Tibial artery (tissue), 4 donors: ENCODE measurements around the gene NRCAM.

Experiments used
- DNase-seq, 2 donors: peaks; one replicate each; pipeline ENCODE4 v3.0.0-alpha.2; 2019
- H3K27ac ChIP-seq, 2 donors: fragments of 200-600 bp; sonication (generic) in 1 of 2; 1 replicate in 1 of 2; 2 replicates in 1 of 2; pipeline ENCODE4 v1.5.1; 2018 to 2019; ENCODE audit warnings: mild to moderate bottlenecking in 1 of 2
- H3K27me3 ChIP-seq, 2 donors: fragments of 200-600 bp; sonication (generic) in 1 of 2; one replicate each; pipeline versions ENCODE4 v1.5.1 to v1.6.0; 2016 to 2019
- H3K36me3 ChIP-seq, 3 donors: fragments of 200-600 bp; sonication (generic) in 2 of 3; one replicate each; pipeline ENCODE4 v1.5.1; 2016 to 2019; ENCODE audit warnings: mild to moderate bottlenecking in 2 of 3
- H3K4me1 ChIP-seq, 4 donors: fragments of 200-600 bp; sonication (generic) in 2 of 4; 1 replicate in 3 of 4; 2 replicates in 1 of 4; pipeline ENCODE4 v1.5.1; 2016 to 2019
- H3K4me3 ChIP-seq, 2 donors: fragments of 200-600 bp; sonication (generic) in 1 of 2; 1 replicate in 1 of 2; 2 replicates in 1 of 2; pipeline ENCODE4 v1.5.1; 2018 to 2019; ENCODE audit warnings: mild to moderate bottlenecking in 2 of 2
- H3K9me3 ChIP-seq, 3 donors: fragments of 200-600 bp; sonication (generic) in 1 of 3; one replicate each; pipeline ENCODE4 v1.5.1; 2016 to 2019
- intact Hi-C: fragments of 100-400 bp; cut with DNase I; formaldehyde crosslinking; loops from one replicate; pipeline ENCODE4 v1.15.0; 2023; ENCODE audit warnings: low total_unique reads
- TF ChIP-seq, protein P1 (sequence below), 2 experiments: fragments of 200-600 bp in 1 of 2; fragments of 450-650 bp in 1 of 2; IDR thresholded peaks; one replicate each; pipeline ENCODE4 v1.5.1; 2017 to 2019; ENCODE audit warnings: antibody characterized with exemption in 2 of 2, mild to moderate bottlenecking in 1 of 2, moderate library complexity in 1 of 2

The NRCAM gene

DNA sequence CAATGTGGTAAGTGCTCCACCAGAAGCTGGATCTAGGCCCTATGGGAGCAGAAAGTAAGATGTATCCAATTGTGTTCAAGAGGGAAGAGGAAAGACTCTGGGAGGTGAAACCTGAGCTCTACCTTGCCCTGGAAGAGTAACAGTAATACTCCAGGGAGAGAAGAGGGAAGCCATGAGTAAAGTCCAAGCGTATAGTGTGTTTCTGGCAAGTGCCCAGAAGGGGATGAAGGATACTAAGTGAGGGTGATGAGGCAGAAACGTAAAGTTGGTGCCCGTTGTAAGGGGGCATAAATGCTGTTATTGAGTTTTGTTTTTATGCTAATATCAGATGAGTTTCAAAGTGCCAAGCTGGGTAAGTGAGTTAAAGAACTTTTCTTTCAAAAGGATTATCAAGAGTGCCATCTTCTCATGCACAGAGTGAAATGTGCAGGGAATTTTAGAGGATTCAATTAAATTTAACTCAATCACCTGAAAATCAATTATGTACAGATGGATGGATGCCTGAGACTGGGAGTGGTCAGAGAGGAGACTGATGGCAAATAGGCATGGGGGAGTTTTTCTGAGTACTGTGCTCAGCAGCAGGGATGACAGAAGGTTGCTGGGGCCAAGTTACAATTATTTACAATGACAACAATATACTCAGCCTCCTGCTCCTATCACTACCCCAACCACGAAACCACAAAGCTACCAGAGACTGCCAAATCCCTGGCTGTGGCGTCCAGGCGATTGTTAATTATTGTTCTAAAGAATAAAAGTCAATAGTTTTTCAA, 202.8 kb downstream of the NRCAM start:
- no peaks in the 10 kb centered on the region for H3K27me3 ChIP-seq
- H3K4me1 ChIP-seq: no peaks in the 10 kb centered on the region
- no peak overlapping the region for H3K27ac ChIP-seq
- H3K4me3 ChIP-seq: no peak overlapping the region
- no peaks in the 10 kb centered on the region for H3K36me3 ChIP-seq
- TF ChIP-seq, protein P1, sequence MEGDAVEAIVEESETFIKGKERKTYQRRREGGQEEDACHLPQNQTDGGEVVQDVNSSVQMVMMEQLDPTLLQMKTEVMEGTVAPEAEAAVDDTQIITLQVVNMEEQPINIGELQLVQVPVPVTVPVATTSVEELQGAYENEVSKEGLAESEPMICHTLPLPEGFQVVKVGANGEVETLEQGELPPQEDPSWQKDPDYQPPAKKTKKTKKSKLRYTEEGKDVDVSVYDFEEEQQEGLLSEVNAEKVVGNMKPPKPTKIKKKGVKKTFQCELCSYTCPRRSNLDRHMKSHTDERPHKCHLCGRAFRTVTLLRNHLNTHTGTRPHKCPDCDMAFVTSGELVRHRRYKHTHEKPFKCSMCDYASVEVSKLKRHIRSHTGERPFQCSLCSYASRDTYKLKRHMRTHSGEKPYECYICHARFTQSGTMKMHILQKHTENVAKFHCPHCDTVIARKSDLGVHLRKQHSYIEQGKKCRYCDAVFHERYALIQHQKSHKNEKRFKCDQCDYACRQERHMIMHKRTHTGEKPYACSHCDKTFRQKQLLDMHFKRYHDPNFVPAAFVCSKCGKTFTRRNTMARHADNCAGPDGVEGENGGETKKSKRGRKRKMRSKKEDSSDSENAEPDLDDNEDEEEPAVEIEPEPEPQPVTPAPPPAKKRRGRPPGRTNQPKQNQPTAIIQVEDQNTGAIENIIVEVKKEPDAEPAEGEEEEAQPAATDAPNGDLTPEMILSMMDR (IDR thresholded peaks at IDR 0.05): no peak
- intact Hi-C loops: no loop called here
- H3K9me3 ChIP-seq: no peaks in the 10 kb centered on the region
- no peak for DNase-seq

DNA sequence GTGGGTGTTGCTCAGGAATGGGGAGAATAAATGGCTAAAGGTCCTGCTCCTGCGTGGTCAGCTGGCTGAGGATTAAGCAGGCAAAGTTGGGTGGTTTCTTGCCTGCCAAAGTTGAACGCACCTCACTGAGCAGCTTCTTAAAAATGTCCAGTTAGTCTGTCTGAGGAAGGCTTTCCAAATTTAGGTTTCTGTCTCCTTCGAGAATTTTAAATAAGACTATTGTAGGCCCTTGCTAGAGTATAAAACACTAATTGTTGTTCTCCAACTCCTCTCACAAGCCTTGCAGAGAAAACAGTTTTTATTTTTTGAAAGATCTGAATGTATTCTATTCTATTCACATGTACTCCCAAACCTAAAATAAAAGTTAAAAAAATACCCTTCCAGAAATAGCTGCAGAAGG, 204.1 kb downstream of the NRCAM start:
- H3K4me3 ChIP-seq: no peak overlapping the region
- no peaks in the 10 kb centered on the region for H3K27me3 ChIP-seq
- no peaks in the 10 kb centered on the region for H3K4me1 ChIP-seq
- H3K36me3 ChIP-seq: no peaks in the 10 kb centered on the region
- TF ChIP-seq, protein P1 (IDR thresholded peaks at IDR 0.05): no peak
- DNase-seq: no peak
- intact Hi-C loops: no loop called here
- no peaks in the 10 kb centered on the region for H3K9me3 ChIP-seq
- no peak overlapping the region for H3K27ac ChIP-seq

DNA sequence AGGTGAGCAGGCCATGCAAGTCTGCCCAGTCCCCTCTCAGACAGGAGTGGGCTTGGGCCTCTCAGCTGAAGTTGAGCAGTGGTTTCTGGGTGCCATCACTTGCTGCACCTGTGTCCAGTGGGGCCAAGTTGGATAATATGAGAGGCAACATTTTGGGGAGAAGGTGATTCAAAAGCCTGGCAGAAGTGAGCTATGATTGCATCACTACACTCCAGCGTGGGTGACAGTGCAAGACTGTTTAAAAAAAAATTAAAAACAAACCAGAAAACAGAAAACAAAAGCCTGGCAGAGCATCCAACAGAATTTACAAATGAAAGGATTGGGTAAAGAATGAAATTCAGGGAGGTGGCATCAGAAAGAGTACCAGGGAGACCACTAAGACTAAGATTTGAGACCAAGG, 204.5 kb downstream of the NRCAM start:
- TF ChIP-seq, protein P1 (IDR thresholded peaks at IDR 0.05): no peak
- Histone ChIP-seq H3K9me3 (no peaks in the 10 kb centered on the region), H3K36me3 (no peaks in the 10 kb centered on the region), H3K27ac (no peak overlapping the region), H3K4me3 (no peak overlapping the region), H3K4me1 (no peaks in the 10 kb centered on the region), H3K27me3 (no peaks in the 10 kb centered on the region)
- intact Hi-C loops: no loop called here
- no peak for DNase-seq

DNA sequence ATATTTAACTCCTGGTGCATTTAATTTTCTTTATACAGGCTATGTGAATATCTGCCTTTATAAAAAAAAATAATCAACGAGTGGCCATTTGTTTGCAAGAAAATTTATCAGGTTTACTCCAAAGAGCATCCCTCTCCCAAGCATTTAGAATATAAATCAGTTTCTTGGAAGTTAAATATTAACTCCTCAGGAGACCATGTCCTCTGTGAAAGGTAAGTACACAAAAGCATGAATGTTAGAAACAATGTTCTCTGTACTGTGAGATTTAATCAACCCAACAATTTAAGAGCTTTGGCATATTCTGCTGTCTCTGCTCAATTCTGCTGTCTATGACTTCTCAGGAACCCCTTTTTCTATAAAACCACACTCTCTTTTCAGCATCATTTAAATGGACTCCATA, 206.8 kb downstream of the NRCAM start:
- DNase-seq: no peak
- intact Hi-C loops: no loop called here
- Histone ChIP-seq H3K9me3 (no peaks in the 10 kb centered on the region), H3K4me1 (no peaks in the 10 kb centered on the region), H3K4me3 (no peak overlapping the region), H3K27me3 (no peaks in the 10 kb centered on the region), H3K27ac (no peak overlapping the region), H3K36me3 (no peaks in the 10 kb centered on the region)
- TF ChIP-seq, protein P1 (IDR thresholded peaks at IDR 0.05): no peak

DNA sequence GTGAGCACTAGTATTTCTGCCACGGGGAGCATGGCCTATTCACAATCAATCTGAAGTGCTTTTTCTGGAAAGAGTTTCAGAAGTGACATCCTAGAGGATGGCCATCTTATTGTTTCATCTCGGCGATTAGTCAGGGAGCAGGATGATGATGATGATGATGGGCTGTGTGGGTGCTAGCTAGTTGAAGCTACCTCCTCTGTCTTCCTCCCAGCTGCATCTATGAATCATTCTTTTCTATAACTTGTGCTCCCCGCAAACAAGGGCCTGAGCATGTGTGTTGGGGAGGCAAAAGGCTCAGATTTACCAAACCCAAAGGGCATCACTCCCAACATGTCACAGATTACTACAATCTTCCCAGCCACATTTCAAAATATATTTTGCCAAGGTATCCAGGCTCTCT, 207.4 kb downstream of the NRCAM start:
- DNase-seq: no peak
- TF ChIP-seq, protein P1 (IDR thresholded peaks at IDR 0.05): no peak
- Histone ChIP-seq H3K4me3 (no peak overlapping the region), H3K36me3 (no peaks in the 10 kb centered on the region), H3K4me1 (no peaks in the 10 kb centered on the region), H3K9me3 (no peaks in the 10 kb centered on the region), H3K27me3 (no peaks in the 10 kb centered on the region), H3K27ac (no peak overlapping the region)
- intact Hi-C loops: no loop called here
